ENCODE results near the gene ALAD.
A peak's percentile ranks its signal among the peaks of the same experiment; 100 is the strongest.

Gene ALAD

DNA sequence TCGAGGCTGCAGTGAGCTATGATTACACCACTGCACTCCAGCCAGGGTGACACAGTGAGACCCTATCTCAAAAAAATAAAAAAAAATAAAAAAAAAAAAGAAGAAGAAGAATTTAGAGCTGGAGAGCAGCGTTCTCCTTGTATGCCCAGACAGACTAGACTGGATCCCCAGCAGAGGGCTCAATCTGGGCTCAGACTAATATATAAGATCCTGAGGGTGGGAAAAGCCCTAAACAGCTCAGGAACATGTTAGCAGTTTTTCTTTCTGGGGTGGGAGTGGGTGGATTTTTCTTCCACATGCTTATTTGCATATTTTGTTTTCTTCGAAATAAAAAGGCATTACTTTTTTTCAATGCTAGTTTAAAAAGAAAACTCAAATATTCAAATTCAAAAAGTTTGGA lies 52.6 kb downstream of the ALAD start:
- no CpG with 5 or more reads among the region's 3 CpGs for WGBS (ENCODE audit: extremely low coverage, insufficient coverage, insufficient read length)
- Histone ChIP-seq H2AK5ac (ENCODE audit: low read length) (no peak overlapping the region), H3K14ac (ENCODE audit: low read length) (no peak overlapping the region), H3K9ac (ENCODE audit: low read length) (no peak overlapping the region), H3K9me3 (ENCODE audit: insufficient read depth, low read depth, low read length) (no peaks in the 10 kb centered on the region), H2BK12ac (ENCODE audit: low read length) (no peak overlapping the region), H2BK5ac (ENCODE audit: low read depth, low read length, poor library complexity) (no peak overlapping the region), H3K27me3 (ENCODE audit: insufficient read depth, low read length) (peaks cover 13% of the 10 kb centered on the region), H4K8ac (ENCODE audit: low read depth, low read length) (no peak overlapping the region), H2AFZ (ENCODE audit: insufficient read depth, low read length, poor library complexity) (no peak overlapping the region), H3K4me3 (ENCODE audit: low read depth, low read length) (no peak overlapping the region), H3K36me3 (ENCODE audit: control insufficient read depth in 1 of 2, insufficient read depth in 2 of 2, low read length in 2 of 2) (no peaks in the 10 kb centered on the region), H3K27ac (ENCODE audit: low read depth, low read length) (no peak overlapping the region), H4K12ac (ENCODE audit: low read depth, low read length) (no peak overlapping the region), H3K79me2 (ENCODE audit: control insufficient read depth, insufficient read depth, low read length, poor library complexity) (no peaks in the 10 kb centered on the region), H2BK120ac (ENCODE audit: insufficient read depth, low read length, poor library complexity) (no peak overlapping the region), H3K4ac (ENCODE audit: low read depth, low read length) (no peak overlapping the region), H4K91ac (ENCODE audit: low read depth, low read length) (no peak overlapping the region), H3K79me1 (ENCODE audit: low read length) (no peaks in the 10 kb centered on the region), H3K18ac (ENCODE audit: low read length) (no peak overlapping the region), H3K23ac (ENCODE audit: low read length) (no peak overlapping the region), H3K4me2 (ENCODE audit: low read length) (no peak overlapping the region), H3K4me1 (ENCODE audit: control insufficient read depth in 1 of 2, insufficient read depth in 2 of 2, low read length in 2 of 2) (peaks cover 4 to 5% of the 10 kb centered on the region in 2 experiments)
- DNase-seq = no peak

DNA sequence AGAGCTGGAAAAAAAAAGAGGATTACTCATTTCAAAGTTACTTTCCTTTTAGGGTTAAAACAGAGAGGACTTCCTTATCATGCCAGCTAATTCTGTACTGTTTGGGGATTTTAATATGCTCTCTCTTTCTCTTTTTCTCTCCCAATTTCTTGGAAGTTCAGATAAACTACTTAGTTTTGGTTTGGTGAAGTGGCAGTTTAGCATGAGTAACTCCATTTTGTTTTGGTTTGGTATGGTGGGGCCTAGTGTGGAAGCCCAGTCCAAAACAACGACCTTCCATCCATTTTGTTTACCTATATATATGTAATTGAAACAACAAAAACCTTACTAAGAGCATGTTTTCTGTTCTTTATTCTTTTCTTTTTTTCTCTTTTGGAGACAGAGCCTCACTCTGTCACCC lies 55.4 kb downstream of the ALAD start:
- Histone ChIP-seq H2BK120ac (ENCODE audit: insufficient read depth, low read length, poor library complexity) (no peak overlapping the region), H2AK5ac (ENCODE audit: low read length) (no peak overlapping the region), H3K79me1 (ENCODE audit: low read length) (no peaks in the 10 kb centered on the region), H2BK5ac (ENCODE audit: low read depth, low read length, poor library complexity) (no peak overlapping the region), H3K36me3 (ENCODE audit: control insufficient read depth in 1 of 2, insufficient read depth in 2 of 2, low read length in 2 of 2) (no peaks in the 10 kb centered on the region), H3K9ac (ENCODE audit: low read length) (no peak overlapping the region), H4K91ac (ENCODE audit: low read depth, low read length) (no peak overlapping the region), H3K23ac (ENCODE audit: low read length) (no peak overlapping the region), H3K18ac (ENCODE audit: low read length) (no peak overlapping the region), H3K79me2 (ENCODE audit: control insufficient read depth, insufficient read depth, low read length, poor library complexity) (no peaks in the 10 kb centered on the region), H3K4me1 (ENCODE audit: control insufficient read depth in 1 of 2, insufficient read depth in 2 of 2, low read length in 2 of 2) (peaks cover 4 to 5% of the 10 kb centered on the region in 2 experiments), H2AFZ (ENCODE audit: insufficient read depth, low read length, poor library complexity) (no peak overlapping the region), H3K4ac (ENCODE audit: low read depth, low read length) (no peak overlapping the region), H3K4me3 (ENCODE audit: low read depth, low read length) (no peak overlapping the region), H3K4me2 (ENCODE audit: low read length) (no peak overlapping the region), H3K27ac (ENCODE audit: low read depth, low read length) (no peak overlapping the region), H2BK12ac (ENCODE audit: low read length) (no peak overlapping the region), H4K8ac (ENCODE audit: low read depth, low read length) (no peak overlapping the region), H3K27me3 (ENCODE audit: insufficient read depth, low read length) (peaks cover 13% of the 10 kb centered on the region), H4K12ac (ENCODE audit: low read depth, low read length) (no peak overlapping the region), H3K14ac (ENCODE audit: low read length) (no peak overlapping the region), H3K9me3 (ENCODE audit: insufficient read depth, low read depth, low read length) (no peaks in the 10 kb centered on the region)
- DNase-seq = no peak
- WGBS (ENCODE audit: extremely low coverage, insufficient coverage, insufficient read length) = no CpG with 5 or more reads among the region's 1 CpG

- Histone ChIP-seq H2AFZ (ENCODE audit: insufficient read depth, low read length, poor library complexity) (no peak overlapping the region), H3K79me1 (ENCODE audit: low read length) (no peaks in the 10 kb centered on the region)
- WGBS (ENCODE audit: extremely low coverage, insufficient coverage, insufficient read length) = no CpG with 5 or more reads among the region's 2 CpGs
Observed at GRCh38 chr9:113345190-113345589, 55.9 kb downstream of the ALAD start.

DNA sequence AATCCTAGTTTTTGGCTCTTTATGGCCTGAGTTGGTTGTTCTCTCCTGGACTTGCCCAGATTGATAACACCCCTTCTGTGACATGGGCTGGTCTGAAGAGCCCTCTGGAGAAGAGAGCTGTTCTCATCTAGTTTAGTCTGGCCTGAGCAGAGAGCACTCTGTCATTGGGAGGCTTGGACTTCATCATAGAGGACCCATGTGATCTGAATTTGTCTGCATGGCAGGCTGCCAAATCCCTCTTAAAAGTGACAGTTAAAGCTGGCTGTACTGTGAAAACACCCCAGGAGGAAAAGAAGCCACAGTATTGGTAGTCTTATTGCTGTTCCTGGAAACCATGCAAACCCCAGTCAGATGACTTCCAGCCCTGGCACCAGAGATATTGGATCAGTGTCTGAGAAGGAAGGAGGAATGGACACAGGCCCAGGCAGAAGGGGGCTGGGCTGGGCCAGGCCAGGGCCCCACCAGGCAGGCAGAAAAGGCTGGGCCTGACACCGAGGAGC lies 57.3 kb downstream of the ALAD start:
- H3K14ac ChIP-seq (ENCODE audit: low read length) = no peak overlapping the region
- no peak overlapping the region for H3K4me2 ChIP-seq (ENCODE audit: low read length)
- H3K27ac ChIP-seq (ENCODE audit: low read depth, low read length) = no peak overlapping the region
- no peaks in the 10 kb centered on the region for H3K79me1 ChIP-seq (ENCODE audit: low read length)
- H2BK12ac ChIP-seq (ENCODE audit: low read length) = no peak overlapping the region
- no peak overlapping the region for H2BK120ac ChIP-seq (ENCODE audit: insufficient read depth, low read length, poor library complexity)
- no peaks in the 10 kb centered on the region for H3K4me1 ChIP-seq (ENCODE audit: control insufficient read depth in 1 of 2, insufficient read depth in 2 of 2, low read length in 2 of 2)
- no peaks in the 10 kb centered on the region for H3K9me3 ChIP-seq (ENCODE audit: insufficient read depth, low read depth, low read length)
- H4K91ac ChIP-seq (ENCODE audit: low read depth, low read length) = no peak overlapping the region
- H3K23ac ChIP-seq (ENCODE audit: low read length) = no peak overlapping the region
- H2BK5ac ChIP-seq (ENCODE audit: low read depth, low read length, poor library complexity) = no peak overlapping the region
- H3K79me2 ChIP-seq (ENCODE audit: control insufficient read depth, insufficient read depth, low read length, poor library complexity) = no peaks in the 10 kb centered on the region
- WGBS (ENCODE audit: extremely low coverage, insufficient coverage, insufficient read length) = no CpG with 5 or more reads among the region's 1 CpG
- H2AK5ac ChIP-seq (ENCODE audit: low read length) = no peak overlapping the region
- H3K4ac ChIP-seq (ENCODE audit: low read depth, low read length) = no peak overlapping the region
- H3K9ac ChIP-seq (ENCODE audit: low read length) = no peak overlapping the region
- no peak overlapping the region for H3K18ac ChIP-seq (ENCODE audit: low read length)
- H2AFZ ChIP-seq (ENCODE audit: insufficient read depth, low read length, poor library complexity) = no peak overlapping the region
- no peaks in the 10 kb centered on the region for H3K27me3 ChIP-seq (ENCODE audit: insufficient read depth, low read length)
- H3K4me3 ChIP-seq (ENCODE audit: low read depth, low read length) = no peak overlapping the region
- peak in 1 of 2 donors; percentile 12 for DNase-seq
- no peaks in the 10 kb centered on the region for H3K36me3 ChIP-seq (ENCODE audit: control insufficient read depth in 1 of 2, insufficient read depth in 2 of 2, low read length in 2 of 2)
- H4K8ac ChIP-seq (ENCODE audit: low read depth, low read length) = no peak overlapping the region
- H4K12ac ChIP-seq (ENCODE audit: low read depth, low read length) = no peak overlapping the region

More at GRCh38 chr9:113345190-113345589, 55.9 kb downstream of the ALAD start:
- peaks cover 4 to 5% of the 10 kb centered on the region in 2 experiments for H3K4me1 ChIP-seq (ENCODE audit: control insufficient read depth in 1 of 2, insufficient read depth in 2 of 2, low read length in 2 of 2)
- peaks cover 11% of the 10 kb centered on the region for H3K27me3 ChIP-seq (ENCODE audit: insufficient read depth, low read length)
- H3K27ac ChIP-seq (ENCODE audit: low read depth, low read length) = no peak overlapping the region
- no peak overlapping the region for H3K9ac ChIP-seq (ENCODE audit: low read length)
- H3K9me3 ChIP-seq (ENCODE audit: insufficient read depth, low read depth, low read length) = no peaks in the 10 kb centered on the region
- no peak overlapping the region for H2BK120ac ChIP-seq (ENCODE audit: insufficient read depth, low read length, poor library complexity)
- no peak overlapping the region for H2BK12ac ChIP-seq (ENCODE audit: low read length)
- no peak overlapping the region for H3K23ac ChIP-seq (ENCODE audit: low read length)
- no peaks in the 10 kb centered on the region for H3K36me3 ChIP-seq (ENCODE audit: control insufficient read depth in 1 of 2, insufficient read depth in 2 of 2, low read length in 2 of 2)
- no peak overlapping the region for H3K4me2 ChIP-seq (ENCODE audit: low read length)
- H2BK5ac ChIP-seq (ENCODE audit: low read depth, low read length, poor library complexity) = no peak overlapping the region
- no peak for DNase-seq
- no peak overlapping the region for H2AK5ac ChIP-seq (ENCODE audit: low read length)
- no peaks in the 10 kb centered on the region for H3K79me2 ChIP-seq (ENCODE audit: control insufficient read depth, insufficient read depth, low read length, poor library complexity)
- H3K4ac ChIP-seq (ENCODE audit: low read depth, low read length) = no peak overlapping the region
- no peak overlapping the region for H4K91ac ChIP-seq (ENCODE audit: low read depth, low read length)
- no peak overlapping the region for H3K14ac ChIP-seq (ENCODE audit: low read length)
- no peak overlapping the region for H4K8ac ChIP-seq (ENCODE audit: low read depth, low read length)
- no peak overlapping the region for H3K4me3 ChIP-seq (ENCODE audit: low read depth, low read length)
- no peak overlapping the region for H3K18ac ChIP-seq (ENCODE audit: low read length)
- no peak overlapping the region for H4K12ac ChIP-seq (ENCODE audit: low read depth, low read length)
